ENCODE data around the gene ACOD1. TPM values are rescaled to one million over a fixed set of nuclear protein-coding genes. Genes with fewer than 3 reads are reported as not detected.
A peak's percentile ranks its signal among the peaks of the same experiment; 100 is the strongest.

The ACOD1 gene
- total RNA-seq, 1 experiment from 2014 or later, result not detected

GRCh38 chr13:76903544-76904162 is 44.7 kb upstream of the ACOD1 start:
- Mint-ChIP-seq H3K27ac (no peak overlapping the region), H3K4me1 (no peaks in the 10 kb centered on the region), H3K27me3 (ENCODE audit: low read depth) (no peaks in the 10 kb centered on the region), H3K4me3 (no peak overlapping the region), H3K9me3 (peaks cover 12 to 15% of the 10 kb centered on the region in 2 experiments), H3K36me3 (ENCODE audit: insufficient read depth in 1 of 3, low read depth in 3 of 3) (peaks cover 6 to 12% (median 10%) of the 10 kb centered on the region in 3 experiments)
- H2BK120ac ChIP-seq (ENCODE audit: low read depth, low read length, poor library complexity, severe bottlenecking), result no peak overlapping the region
- H4K5ac ChIP-seq (ENCODE audit: insufficient read length, low read depth, low read length), result no peak overlapping the region
- no peak overlapping the region for H3K4me2 ChIP-seq (ENCODE audit: insufficient read depth, insufficient read length, low read length)
- no peaks in the 10 kb centered on the region for H4K20me1 ChIP-seq (ENCODE audit: control insufficient read depth, insufficient read depth, insufficient read length)
- peak; percentile 70 for DNase-seq
- H3K4ac ChIP-seq (ENCODE audit: low read depth, low read length), result no peak overlapping the region
- no peak overlapping the region for H3K56ac ChIP-seq (ENCODE audit: insufficient read length, low read depth, low read length)
- no peak overlapping the region for H4K91ac ChIP-seq (ENCODE audit: insufficient read length, low read depth, low read length)
- no peak overlapping the region for H2AFZ ChIP-seq (ENCODE audit: low read length)
- H3K4me1 ChIP-seq (ENCODE audit: insufficient read depth, low read length), result no peaks in the 10 kb centered on the region
- no peak overlapping the region for H2BK15ac ChIP-seq (ENCODE audit: low read depth, low read length)
- no peaks in the 10 kb centered on the region for H3K9me3 ChIP-seq (ENCODE audit: control insufficient read depth, low read depth, low read length)
- H2BK12ac ChIP-seq (ENCODE audit: insufficient read length, low read depth, low read length), result no peak overlapping the region
- H3K18ac ChIP-seq (ENCODE audit: insufficient read length, low read depth, low read length), result no peak overlapping the region
- H2BK5ac ChIP-seq (ENCODE audit: insufficient read length, low read length), result no peak overlapping the region
- H3K9ac ChIP-seq (ENCODE audit: extremely low read depth, insufficient read length, low read length), result no peak overlapping the region
- no peak overlapping the region for H2BK20ac ChIP-seq (ENCODE audit: low read depth, low read length, poor library complexity, severe bottlenecking)
- H3K79me2 ChIP-seq (ENCODE audit: insufficient read depth, low read length), result no peaks in the 10 kb centered on the region
- no CpG with 5 or more reads among the region's 3 CpGs for WGBS (ENCODE audit: extremely low coverage, insufficient read length, low lambda C conversion rate)
- H3K79me1 ChIP-seq (ENCODE audit: insufficient read depth, low read depth, low read length, poor library complexity, severe bottlenecking), result no peaks in the 10 kb centered on the region
- no peak overlapping the region for H3K23ac ChIP-seq (ENCODE audit: insufficient read length, low read depth, low read length)
- H3T11ph ChIP-seq (ENCODE audit: low read length), result no peak overlapping the region
- H3K23me2 ChIP-seq (ENCODE audit: insufficient read length, low read depth, low read length, poor library complexity, severe bottlenecking), result no peaks in the 10 kb centered on the region
- TF ChIP-seq, protein P1, sequence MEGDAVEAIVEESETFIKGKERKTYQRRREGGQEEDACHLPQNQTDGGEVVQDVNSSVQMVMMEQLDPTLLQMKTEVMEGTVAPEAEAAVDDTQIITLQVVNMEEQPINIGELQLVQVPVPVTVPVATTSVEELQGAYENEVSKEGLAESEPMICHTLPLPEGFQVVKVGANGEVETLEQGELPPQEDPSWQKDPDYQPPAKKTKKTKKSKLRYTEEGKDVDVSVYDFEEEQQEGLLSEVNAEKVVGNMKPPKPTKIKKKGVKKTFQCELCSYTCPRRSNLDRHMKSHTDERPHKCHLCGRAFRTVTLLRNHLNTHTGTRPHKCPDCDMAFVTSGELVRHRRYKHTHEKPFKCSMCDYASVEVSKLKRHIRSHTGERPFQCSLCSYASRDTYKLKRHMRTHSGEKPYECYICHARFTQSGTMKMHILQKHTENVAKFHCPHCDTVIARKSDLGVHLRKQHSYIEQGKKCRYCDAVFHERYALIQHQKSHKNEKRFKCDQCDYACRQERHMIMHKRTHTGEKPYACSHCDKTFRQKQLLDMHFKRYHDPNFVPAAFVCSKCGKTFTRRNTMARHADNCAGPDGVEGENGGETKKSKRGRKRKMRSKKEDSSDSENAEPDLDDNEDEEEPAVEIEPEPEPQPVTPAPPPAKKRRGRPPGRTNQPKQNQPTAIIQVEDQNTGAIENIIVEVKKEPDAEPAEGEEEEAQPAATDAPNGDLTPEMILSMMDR (conservative IDR thresholded peaks at IDR 0.05), result peak; percentile 98
- H4K8ac ChIP-seq (replicated peaks; ENCODE audit: insufficient read length, low read depth, low read length), result no peak overlapping the region
- H3K14ac ChIP-seq (ENCODE audit: insufficient read depth, low read length), result no peak overlapping the region
- no peak overlapping the region for H3K27ac ChIP-seq (ENCODE audit: insufficient read length, low read depth, low read length)
- no peak overlapping the region for H2AK5ac ChIP-seq (ENCODE audit: insufficient read length, low read length)
- H3K27me3 ChIP-seq (ENCODE audit: insufficient read depth, low read length), result no peaks in the 10 kb centered on the region

All from H9 (cell line).